ENCODE results near the gene PDRG1.

Gene PDRG1

GRCh38 chr20:31974296-31974695, 22.4 kb upstream of the PDRG1 start:
- no peak for DNase-seq
- peaks cover 49% of the 10 kb centered on the region for H3K36me3 ChIP-seq
- no peaks in the 10 kb centered on the region for H3K27me3 ChIP-seq (ENCODE audit: insufficient read depth, low read depth, severe bottlenecking)
- no peak overlapping the region for H3K4me3 ChIP-seq (ENCODE audit: low read depth, low read length)
- no peak overlapping the region for H3K27ac ChIP-seq
- no peaks in the 10 kb centered on the region for H3K9me3 ChIP-seq (ENCODE audit: severe bottlenecking)
- TF ChIP-seq CTCF (IDR thresholded peaks at IDR 0.05; ENCODE audit: low read depth, low read length), result no peak

- H3K4me3 ChIP-seq (ENCODE audit: low read depth, low read length), result peak overlapping the region; percentile 9; the same call in 1 of the 2 replicates
- DNase-seq, result peak; percentile 85
- H3K9me3 ChIP-seq (ENCODE audit: severe bottlenecking), result no peaks in the 10 kb centered on the region
- H3K27me3 ChIP-seq (ENCODE audit: insufficient read depth, low read depth, severe bottlenecking), result no peaks in the 10 kb centered on the region
- peak overlapping the region; percentile 34 for H3K27ac ChIP-seq
- TF ChIP-seq CTCF (IDR thresholded peaks at IDR 0.05; ENCODE audit: low read depth, low read length), result no peak
- H3K36me3 ChIP-seq, result peaks cover 44% of the 10 kb centered on the region
Observed at GRCh38 chr20:31972471-31973021, 20.7 kb upstream of the PDRG1 start.

- H3K27ac ChIP-seq, result peak overlapping the region; percentile 79
- H3K36me3 ChIP-seq, result peaks cover 34% of the 10 kb centered on the region
- peak overlapping the region; percentile 91 for H3K4me3 ChIP-seq (ENCODE audit: low read depth, low read length)
- H3K27me3 ChIP-seq (ENCODE audit: insufficient read depth, low read depth, severe bottlenecking), result no peaks in the 10 kb centered on the region
- no peak for DNase-seq
- no peaks in the 10 kb centered on the region for H3K9me3 ChIP-seq (ENCODE audit: severe bottlenecking)
- TF ChIP-seq CTCF (IDR thresholded peaks at IDR 0.05; ENCODE audit: low read depth, low read length), result no peak
Observed at GRCh38 chr20:31969991-31970390, 18.1 kb upstream of the PDRG1 start.

GRCh38 chr20:31968291-31969126, 16.7 kb upstream of the PDRG1 start:
- Histone ChIP-seq H3K27me3 (ENCODE audit: insufficient read depth, low read depth, severe bottlenecking) (no peaks in the 10 kb centered on the region), H3K27ac (peak overlapping the region; percentile 79), H3K4me3 (ENCODE audit: low read depth, low read length) (peak overlapping the region; percentile 91), H3K9me3 (ENCODE audit: severe bottlenecking) (no peaks in the 10 kb centered on the region), H3K36me3 (peaks cover 23% of the 10 kb centered on the region)
- no peak for TF ChIP-seq CTCF (IDR thresholded peaks at IDR 0.05; ENCODE audit: low read depth, low read length)
- DNase-seq, result no peak

- H3K36me3 ChIP-seq, result peaks cover 17% of the 10 kb centered on the region
- H3K27ac ChIP-seq, result peak within 1 kb of the TSS; percentile 79
- no peak for TF ChIP-seq CTCF (IDR thresholded peaks at IDR 0.05; ENCODE audit: low read depth, low read length)
- no peaks in the 10 kb centered on the region for H3K27me3 ChIP-seq (ENCODE audit: insufficient read depth, low read depth, severe bottlenecking)
- peak; percentile 77 for DNase-seq
- H3K4me3 ChIP-seq (ENCODE audit: low read depth, low read length), result peak within 1 kb of the TSS; percentile 91
- H3K9me3 ChIP-seq (ENCODE audit: severe bottlenecking), result no peaks in the 10 kb centered on the region
Observed at GRCh38 chr20:31967830-31968249, 16.0 kb upstream of the PDRG1 start, which contains the start of gene XKR7. Gene XKR7 (plus strand): TSS chr20:31968151. CDS start chr20:31968176, 25 bp downstream.

All from WERI-Rb-1 (cell line).